Ovary (tissue), 9 donors: ENCODE measurements around the gene SPI1. TPM values are rescaled to one million over a fixed set of nuclear protein-coding genes. Genes with fewer than 3 reads are reported as not detected.

Experiments
- DNase-seq, 5 donors: peaks; one replicate each; pipeline ENCODE4 v3.0.0-alpha.2; 2019 to 2020
- H3K27ac ChIP-seq, 2 donors: fragments of 200-600 bp; one replicate each; pipeline versions ENCODE4 v1.5.1 to v1.8.0; 2019 to 2022
- H3K27me3 ChIP-seq: fragments of 200-600 bp; one replicate; pipeline ENCODE4 v1.8.0; 2022
- H3K36me3 ChIP-seq: fragments of 200-600 bp; sonication (generic); one replicate; pipeline ENCODE4 v1.5.1; 2019
- H3K4me1 ChIP-seq: one replicate; pipeline ENCODE4 v1.8.1; 2013; ENCODE audit warnings: mild to moderate bottlenecking, moderate library complexity; ENCODE audit not compliant: insufficient read depth
- H3K4me3 ChIP-seq: fragments of 200-600 bp; sonication (generic); one replicate; pipeline ENCODE4 v1.5.1; 2017
- H3K9me3 ChIP-seq, 2 donors: fragments of 200-600 bp in 1 of 2; sonication (generic) in 1 of 2; one replicate each; pipeline versions ENCODE4 v1.5.1 to v1.8.1; 2013 to 2019; ENCODE audit warnings: mild to moderate bottlenecking in 1 of 2, moderate library complexity in 1 of 2
- EP300 ChIP-seq: sonication (generic); formaldehyde crosslinking; IDR thresholded peaks from one replicate; pipeline ENCODE4 v1.6.1; 2017; ENCODE audit warnings: antibody characterized with exemption
- POLR2A ChIP-seq: fragments of 450-650 bp; IDR thresholded peaks from one replicate; pipeline ENCODE4 v1.6.1; 2017; ENCODE audit warnings: antibody characterized with exemption, mild to moderate bottlenecking, moderate library complexity
- WGBS, 3 donors: extraction: QIAGEN DNeasy Blood & Tissue Kit in 1 of 3; methylation state at CpG; one replicate each; pipeline versions ENCODE4 v1.1.5 to v1.1.7; 2013 to 2017; 5-methylcytosine and 5-hydroxymethylcytosine counted together
- intact Hi-C, 4 donors: fragments of 100-400 bp; cut with DNase I; formaldehyde crosslinking; loops; one replicate each; pipeline versions ENCODE4 v1.11.0 to v1.15.1; 2022 to 2023
- polyA plus RNA-seq, 2 donors: library from polyadenylated mRNA; stranded (reverse); fragments of 200-250 nt in 1 of 2; fragments of 350-450 nt in 1 of 2; fragmentation: Illumina TruSeq in 1 of 2; extraction: RNeasy Lipid Tissue Mini Kit (QIAGEN cat#74804) in 1 of 2; gene quantifications; one replicate each; pipeline ENCODE4 v1.2.3, GENCODE V29; 2013 to 2014
- total RNA-seq, 7 donors: library from RNA; depleted of rRNA in 2 of 7; stranded (reverse); fragments of >200 nt in 2 of 7; fragmentation: NEBNext Ultra II Directional in 3 of 7; extraction: Animal tissue kit (Norgen Biotek cat#: 25700) in 3 of 7; gene quantifications; one replicate each; pipeline versions ENCODE4 v1.1.0 to v1.2.4, GENCODE V29; 2016 to 2023
- TF ChIP-seq, protein P1 (sequence below), 3 donors: fragments of 450-650 bp in 2 of 3; fragments of 200-600 bp in 1 of 3; IDR thresholded peaks; one replicate each; pipeline versions ENCODE4 v1.5.1 to v1.8.0; 2016 to 2022; ENCODE audit warnings: antibody characterized with exemption in 3 of 3, mild to moderate bottlenecking in 1 of 3
- donor health status: DM: no; HTN: no; CAD: no; lungs with moderate emphysema.
- donor health status: DM: no; HTN: no; CAD: no.
- donor health status: Bipolar disorder and iron deficiency.
- donor health status: DM: yes; HTN: yes; CAD: no.
- donor health status: DM: no; HTN: no; CAD: no.
- donor health status: DM: yes; HTN: yes; CAD: no.

The SPI1 gene
- total and polyA plus RNA-seq, 9 donors: 3.9 to 21.5 (median 6.8) TPM

DNA sequence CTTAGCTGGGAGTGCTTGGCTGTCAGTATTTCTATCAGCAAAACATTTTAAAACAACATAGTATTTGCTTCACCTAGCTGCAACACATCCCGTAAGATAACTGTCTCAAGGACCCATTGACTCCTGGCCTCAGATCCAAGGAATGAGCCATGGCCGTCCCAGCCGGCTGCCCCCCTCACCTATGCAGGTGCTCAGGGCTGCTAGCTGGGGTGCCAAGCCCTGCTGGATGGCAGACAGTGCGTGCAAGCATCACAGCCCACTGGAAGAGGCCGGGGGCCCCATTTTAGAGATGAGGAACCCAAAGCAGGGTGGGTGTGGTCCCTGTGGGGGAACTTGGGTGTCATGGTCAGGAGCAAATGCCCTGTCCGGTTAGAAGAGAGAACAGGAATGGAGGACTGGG lies 39.4 kb upstream of the SPI1 start:
- Histone ChIP-seq H3K4me3 (no peak overlapping the region), H3K9me3 (no peaks in the 10 kb centered on the region), H3K27ac (no peak overlapping the region), H3K27me3 (no peaks in the 10 kb centered on the region), H3K36me3 (no peaks in the 10 kb centered on the region), H3K4me1 (no peaks in the 10 kb centered on the region)
- 72 to 80% (median 77%) methylated on average over 6 of the region's 6 CpGs for WGBS, 3 donors
- intact Hi-C loops: loop anchor here in 1 of 4 donors (10.0 kb wide), 1 partner anchor 233 kb away; the partner anchor contains the start of gene PACSIN3
- no peak for DNase-seq
- TF ChIP-seq POLR2A (no peak), EP300 (no peak)
- TF ChIP-seq, protein P1, sequence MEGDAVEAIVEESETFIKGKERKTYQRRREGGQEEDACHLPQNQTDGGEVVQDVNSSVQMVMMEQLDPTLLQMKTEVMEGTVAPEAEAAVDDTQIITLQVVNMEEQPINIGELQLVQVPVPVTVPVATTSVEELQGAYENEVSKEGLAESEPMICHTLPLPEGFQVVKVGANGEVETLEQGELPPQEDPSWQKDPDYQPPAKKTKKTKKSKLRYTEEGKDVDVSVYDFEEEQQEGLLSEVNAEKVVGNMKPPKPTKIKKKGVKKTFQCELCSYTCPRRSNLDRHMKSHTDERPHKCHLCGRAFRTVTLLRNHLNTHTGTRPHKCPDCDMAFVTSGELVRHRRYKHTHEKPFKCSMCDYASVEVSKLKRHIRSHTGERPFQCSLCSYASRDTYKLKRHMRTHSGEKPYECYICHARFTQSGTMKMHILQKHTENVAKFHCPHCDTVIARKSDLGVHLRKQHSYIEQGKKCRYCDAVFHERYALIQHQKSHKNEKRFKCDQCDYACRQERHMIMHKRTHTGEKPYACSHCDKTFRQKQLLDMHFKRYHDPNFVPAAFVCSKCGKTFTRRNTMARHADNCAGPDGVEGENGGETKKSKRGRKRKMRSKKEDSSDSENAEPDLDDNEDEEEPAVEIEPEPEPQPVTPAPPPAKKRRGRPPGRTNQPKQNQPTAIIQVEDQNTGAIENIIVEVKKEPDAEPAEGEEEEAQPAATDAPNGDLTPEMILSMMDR (IDR thresholded peaks at IDR 0.05): no peak

DNA sequence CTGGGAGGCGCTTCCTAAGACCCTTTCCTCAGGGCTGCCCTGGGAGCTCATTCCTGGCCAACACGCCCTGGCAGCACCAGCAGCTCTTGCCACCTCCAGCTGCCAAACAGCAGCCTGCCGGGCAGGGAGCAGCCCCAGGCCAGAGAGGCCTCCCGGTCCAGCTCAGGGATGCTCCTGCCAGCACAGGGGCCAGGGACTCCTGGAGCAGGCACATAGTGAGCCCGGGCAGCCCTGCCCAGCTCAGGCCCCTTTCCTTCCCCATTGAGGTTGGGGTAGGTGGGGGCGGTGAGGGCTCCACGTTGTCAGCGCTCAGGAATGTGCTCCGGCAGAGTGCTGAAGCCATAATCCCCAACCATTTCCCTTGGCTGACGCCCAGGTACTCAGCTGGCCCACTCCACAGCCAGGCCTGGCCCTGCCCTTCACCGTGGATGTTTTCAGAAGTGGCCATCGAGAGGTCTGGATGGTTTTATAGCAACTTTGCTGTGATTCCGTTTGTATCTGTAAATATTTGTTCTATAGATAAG lies 37.7 kb upstream of the SPI1 start:
- intact Hi-C loops: loop anchor here in 1 of 4 donors (10.0 kb wide), 1 partner anchor 231 kb away; the partner anchor contains the start of gene PACSIN3
- no peaks in the 10 kb centered on the region for H3K36me3 ChIP-seq
- TF ChIP-seq EP300: no peak
- no peak for TF ChIP-seq POLR2A
- TF ChIP-seq, protein P1 (IDR thresholded peaks at IDR 0.05): no peak
- H3K4me3 ChIP-seq: no peak overlapping the region
- H3K4me1 ChIP-seq: no peaks in the 10 kb centered on the region
- no peaks in the 10 kb centered on the region for H3K9me3 ChIP-seq
- H3K27ac ChIP-seq: peak overlapping the region; percentile 41 to 72
- WGBS, 3 donors: 5 to 10% (median 7%) methylated on average over 13 of the region's 13 CpGs
- H3K27me3 ChIP-seq: no peaks in the 10 kb centered on the region
- peak; percentile 84 to 91 (median 87) for DNase-seq

DNA sequence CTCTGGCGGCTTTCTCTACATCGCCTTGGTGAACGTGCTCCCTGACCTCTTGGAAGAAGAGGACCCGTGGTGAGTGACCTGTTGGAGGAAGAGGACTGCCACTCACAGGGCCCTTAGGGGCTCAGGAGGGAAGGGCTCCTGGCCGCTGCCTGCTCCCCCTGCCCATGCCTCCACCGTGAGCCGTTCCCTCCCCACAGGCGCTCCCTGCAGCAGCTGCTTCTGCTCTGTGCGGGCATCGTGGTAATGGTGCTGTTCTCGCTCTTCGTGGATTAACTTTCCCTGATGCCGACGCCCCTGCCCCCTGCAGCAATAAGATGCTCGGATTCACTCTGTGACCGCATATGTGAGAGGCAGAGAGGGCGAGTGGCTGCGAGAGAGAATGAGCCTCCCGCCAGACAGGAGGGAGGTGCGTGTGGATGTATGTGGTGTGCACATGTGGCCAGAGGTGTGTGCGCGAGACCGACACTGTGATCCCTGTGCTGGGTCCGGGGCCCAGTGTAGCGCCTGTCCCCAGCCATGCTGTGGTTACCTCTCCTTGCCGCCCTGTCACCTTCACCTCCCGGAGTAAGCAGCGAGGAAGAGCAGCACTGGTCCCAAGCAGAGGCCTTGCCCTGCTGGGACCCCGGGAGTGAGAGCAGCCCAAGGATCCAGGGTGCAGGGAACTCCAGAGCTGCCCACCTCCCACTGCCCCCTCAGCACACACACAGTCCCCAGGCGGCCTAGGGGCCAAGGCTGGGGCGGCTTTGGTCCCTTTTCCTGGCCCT lies 36.9 kb upstream of the SPI1 start:
- WGBS, 3 donors: 70 to 78% (median 72%) methylated on average over 30 to 31 of the region's 31 CpGs
- Histone ChIP-seq H3K4me3 (no peak overlapping the region), H3K27me3 (no peaks in the 10 kb centered on the region), H3K36me3 (no peaks in the 10 kb centered on the region), H3K4me1 (no peaks in the 10 kb centered on the region), H3K27ac (peak overlapping the region; percentile 41 to 72), H3K9me3 (no peaks in the 10 kb centered on the region)
- TF ChIP-seq EP300 (no peak), POLR2A (no peak)
- TF ChIP-seq, protein P1 (IDR thresholded peaks at IDR 0.05): no peak
- DNase-seq: peak in 1 of 5 donors; percentile 36
- intact Hi-C loops: loop anchor here in 1 of 4 donors (10.0 kb wide), 1 partner anchor 230 kb away; the partner anchor contains the start of gene PACSIN3

DNA sequence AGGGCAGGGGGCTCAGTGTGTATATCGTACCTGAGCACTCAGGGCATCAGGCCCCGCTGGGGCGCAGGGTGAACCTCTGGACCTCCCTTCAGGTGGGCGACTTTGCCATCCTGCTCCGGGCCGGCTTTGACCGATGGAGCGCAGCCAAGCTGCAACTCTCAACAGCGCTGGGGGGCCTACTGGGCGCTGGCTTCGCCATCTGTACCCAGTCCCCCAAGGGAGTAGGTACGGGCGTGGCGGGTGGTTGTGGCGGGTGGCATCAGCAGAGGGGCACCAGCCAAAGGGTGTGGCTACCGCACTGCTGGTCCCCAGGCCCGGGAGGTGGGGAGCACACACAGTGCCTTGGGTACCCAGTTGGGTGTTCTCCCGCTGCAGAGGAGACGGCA lies 36.3 kb upstream of the SPI1 start:
- intact Hi-C loops: loop anchor here in 1 of 4 donors (10.0 kb wide), 1 partner anchor 230 kb away; the partner anchor contains the start of gene PACSIN3
- no peak overlapping the region for H3K27ac ChIP-seq
- H3K4me3 ChIP-seq: no peak overlapping the region
- no peaks in the 10 kb centered on the region for H3K4me1 ChIP-seq
- no peaks in the 10 kb centered on the region for H3K36me3 ChIP-seq
- H3K27me3 ChIP-seq: no peaks in the 10 kb centered on the region
- H3K9me3 ChIP-seq: no peaks in the 10 kb centered on the region
- WGBS, 3 donors: 84 to 92% (median 88%) methylated on average over 13 to 19 of the region's 19 CpGs
- no peak for DNase-seq
- TF ChIP-seq, protein P1 (IDR thresholded peaks at IDR 0.05): no peak
- TF ChIP-seq POLR2A: no peak
- no peak for TF ChIP-seq EP300
